ENCODE measurements around the gene CACNA2D3. TPM values are rescaled to one million over a fixed set of nuclear protein-coding genes. Genes with fewer than 3 reads are reported as not detected.

Gene CACNA2D3
- total RNA-seq, 4 donors from 2014 or later = 0.27 to 1.5 (median 0.79) TPM

DNA sequence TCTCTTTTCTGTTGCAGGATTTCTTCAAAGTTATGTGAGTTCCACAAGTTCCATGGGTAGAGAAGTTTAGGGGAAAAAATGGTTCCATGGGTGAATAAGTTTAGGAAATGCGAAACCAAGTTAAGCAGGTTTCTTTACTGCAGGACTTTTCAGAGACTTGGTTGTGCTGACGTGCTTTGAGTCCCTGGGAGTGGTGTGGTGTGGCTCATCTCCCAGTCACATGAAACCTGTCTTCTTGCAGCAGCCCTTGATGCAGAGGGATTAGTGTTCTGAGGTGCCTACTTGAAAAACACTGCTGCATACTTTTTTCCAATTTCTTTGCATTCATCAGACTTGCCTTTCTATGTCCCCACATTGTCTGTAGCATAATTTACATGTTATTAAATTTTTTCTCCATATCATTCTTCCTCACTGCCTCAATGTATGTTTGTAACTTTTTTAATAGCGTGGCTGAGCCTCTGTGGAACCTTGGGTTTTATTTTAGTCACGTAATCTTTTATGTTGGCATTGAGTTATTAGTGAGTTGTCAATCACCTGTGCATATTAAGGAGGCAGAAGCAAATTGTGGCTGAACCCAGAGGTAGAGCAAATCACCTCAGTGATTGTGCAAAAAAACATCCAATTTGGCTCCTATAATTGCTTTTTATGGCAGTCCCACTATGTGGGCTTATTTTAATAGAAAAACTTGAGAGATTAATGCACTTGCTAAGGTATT lies 115.6 kb downstream of the CACNA2D3 start:
- no peak for DNase-seq (ENCODE audit: low spot score in 2 of 2)
- WGBS, 2 donors = 62 to 68% methylated on average over 4 of the region's 4 CpGs
- intact Hi-C loops (cut with DNase I; ENCODE audit: low total_unique reads) = no loop called here
- TF ChIP-seq, protein P1, sequence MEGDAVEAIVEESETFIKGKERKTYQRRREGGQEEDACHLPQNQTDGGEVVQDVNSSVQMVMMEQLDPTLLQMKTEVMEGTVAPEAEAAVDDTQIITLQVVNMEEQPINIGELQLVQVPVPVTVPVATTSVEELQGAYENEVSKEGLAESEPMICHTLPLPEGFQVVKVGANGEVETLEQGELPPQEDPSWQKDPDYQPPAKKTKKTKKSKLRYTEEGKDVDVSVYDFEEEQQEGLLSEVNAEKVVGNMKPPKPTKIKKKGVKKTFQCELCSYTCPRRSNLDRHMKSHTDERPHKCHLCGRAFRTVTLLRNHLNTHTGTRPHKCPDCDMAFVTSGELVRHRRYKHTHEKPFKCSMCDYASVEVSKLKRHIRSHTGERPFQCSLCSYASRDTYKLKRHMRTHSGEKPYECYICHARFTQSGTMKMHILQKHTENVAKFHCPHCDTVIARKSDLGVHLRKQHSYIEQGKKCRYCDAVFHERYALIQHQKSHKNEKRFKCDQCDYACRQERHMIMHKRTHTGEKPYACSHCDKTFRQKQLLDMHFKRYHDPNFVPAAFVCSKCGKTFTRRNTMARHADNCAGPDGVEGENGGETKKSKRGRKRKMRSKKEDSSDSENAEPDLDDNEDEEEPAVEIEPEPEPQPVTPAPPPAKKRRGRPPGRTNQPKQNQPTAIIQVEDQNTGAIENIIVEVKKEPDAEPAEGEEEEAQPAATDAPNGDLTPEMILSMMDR (IDR thresholded peaks at IDR 0.05) = no peak
- no peak for TF ChIP-seq POLR2A (IDR thresholded peaks at IDR 0.05)
- no peak overlapping the region for H3K4me3 ChIP-seq (ENCODE audit: low read depth, poor library complexity, severe bottlenecking)

DNA sequence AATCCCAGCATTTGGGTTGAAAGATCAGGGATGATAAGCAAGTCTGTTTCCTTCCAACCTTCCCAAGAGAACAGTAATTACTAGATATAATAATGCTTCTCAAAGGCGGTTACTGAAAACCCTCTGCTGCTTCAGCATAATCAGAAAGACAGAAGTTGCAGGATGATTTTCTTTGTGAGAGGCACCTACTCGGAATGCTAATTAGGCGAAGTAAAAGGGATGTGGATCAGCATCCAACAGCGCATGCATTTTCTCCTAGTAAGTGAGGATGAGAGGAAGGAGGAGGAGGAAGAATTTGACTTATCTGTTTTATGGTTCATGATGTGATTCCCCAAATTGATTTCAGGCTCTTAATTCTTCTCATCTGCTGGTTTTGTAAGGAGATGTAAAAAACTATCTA lies 118.0 kb downstream of the CACNA2D3 start:
- no peak for DNase-seq (ENCODE audit: low spot score in 2 of 2)
- 74 to 82% methylated on average over 4 of the region's 4 CpGs for WGBS, 2 donors
- no peak overlapping the region for H3K4me3 ChIP-seq (ENCODE audit: low read depth, poor library complexity, severe bottlenecking)
- intact Hi-C loops (cut with DNase I; ENCODE audit: low total_unique reads) = no loop called here
- TF ChIP-seq POLR2A (IDR thresholded peaks at IDR 0.05) = no peak
- TF ChIP-seq, protein P1 (IDR thresholded peaks at IDR 0.05) = no peak

DNA sequence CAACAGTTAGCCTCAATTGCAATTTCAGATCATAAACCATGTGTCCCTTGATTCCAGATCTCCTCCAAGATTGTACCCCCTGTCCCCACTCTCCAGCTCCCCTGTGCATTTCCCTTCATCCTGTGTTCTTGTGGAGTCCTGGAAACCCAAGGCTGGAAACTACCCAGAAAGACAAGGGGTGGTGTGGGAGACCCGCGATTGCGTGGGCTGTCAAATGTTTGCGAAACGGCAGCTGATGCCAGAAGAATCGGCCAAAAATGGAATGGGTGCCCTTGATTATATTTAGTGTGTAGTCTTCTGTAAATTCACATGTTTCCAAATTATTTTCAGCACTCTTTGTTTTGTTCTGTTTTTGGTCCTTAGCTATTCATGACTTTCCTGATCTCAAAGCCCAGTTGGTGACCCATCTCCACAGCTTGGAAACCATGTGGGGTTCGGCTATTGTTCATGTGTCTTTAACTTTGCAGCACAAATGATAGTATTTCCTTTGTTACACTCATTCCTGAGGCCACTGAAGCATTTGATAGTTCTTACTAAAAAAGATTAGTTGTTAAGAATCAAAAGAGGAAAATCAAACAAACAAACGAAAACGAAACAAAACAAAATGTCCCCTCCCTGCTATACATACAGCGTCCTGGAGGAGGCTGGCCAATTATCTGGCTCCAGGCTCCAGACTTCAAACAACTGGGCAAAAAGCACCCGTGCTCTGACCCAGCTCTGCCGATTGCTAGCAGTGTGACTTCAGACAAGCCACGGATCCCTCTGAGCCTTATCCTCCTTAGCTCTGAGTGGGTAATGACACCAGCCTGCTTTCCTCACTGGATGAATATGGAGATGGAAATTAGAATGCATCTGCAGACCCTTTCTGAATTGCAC lies 120.9 kb downstream of the CACNA2D3 start:
- intact Hi-C loops (cut with DNase I; ENCODE audit: low total_unique reads) = no loop called here
- no peak overlapping the region for H3K4me3 ChIP-seq (ENCODE audit: low read depth, poor library complexity, severe bottlenecking)
- TF ChIP-seq, protein P1 (IDR thresholded peaks at IDR 0.05) = no peak
- TF ChIP-seq POLR2A (IDR thresholded peaks at IDR 0.05) = no peak
- 57 to 73% methylated on average over 13 of the region's 13 CpGs for WGBS, 2 donors
- no peak for DNase-seq (ENCODE audit: low spot score in 2 of 2)

DNA sequence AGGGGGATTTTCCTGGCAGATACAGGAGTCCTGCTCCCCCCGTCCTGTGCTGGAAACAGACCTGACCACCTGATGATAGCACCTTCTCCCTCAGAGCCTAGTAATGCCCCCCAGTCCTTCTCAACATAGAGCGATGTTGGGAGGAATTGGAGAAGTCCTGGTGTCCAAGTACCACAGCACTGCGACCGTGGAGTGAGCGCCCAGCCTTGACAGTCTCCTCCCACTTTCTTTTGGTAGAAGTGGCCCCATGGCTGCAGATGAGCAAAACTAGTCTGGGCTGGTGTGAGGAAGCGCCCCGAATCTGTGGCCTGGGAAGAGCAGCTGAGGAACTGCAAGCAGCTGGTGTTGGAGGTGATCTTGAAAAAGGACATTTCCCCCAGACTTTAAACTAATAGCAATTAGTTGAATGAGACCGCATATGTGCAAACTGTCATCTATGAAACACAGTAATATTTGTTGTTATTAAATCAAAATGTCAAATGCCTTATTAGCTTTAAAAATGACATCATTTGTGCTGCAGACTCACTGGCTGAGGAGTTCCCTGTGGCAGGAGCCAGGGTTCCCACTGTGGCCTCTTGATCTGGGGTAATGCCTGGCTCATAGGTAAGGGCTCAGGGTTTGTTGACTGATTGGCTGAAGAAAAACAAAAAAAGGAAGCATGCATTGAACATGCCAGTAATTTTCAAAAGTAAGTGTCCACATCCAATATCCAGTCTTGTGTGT lies 121.8 kb downstream of the CACNA2D3 start:
- DNase-seq (ENCODE audit: low spot score in 2 of 2) = no peak
- WGBS, 2 donors = 87 to 89% methylated on average over 8 of the region's 8 CpGs
- TF ChIP-seq POLR2A (IDR thresholded peaks at IDR 0.05) = no peak
- intact Hi-C loops (cut with DNase I; ENCODE audit: low total_unique reads) = no loop called here
- H3K4me3 ChIP-seq (ENCODE audit: low read depth, poor library complexity, severe bottlenecking) = no peak overlapping the region

DNA sequence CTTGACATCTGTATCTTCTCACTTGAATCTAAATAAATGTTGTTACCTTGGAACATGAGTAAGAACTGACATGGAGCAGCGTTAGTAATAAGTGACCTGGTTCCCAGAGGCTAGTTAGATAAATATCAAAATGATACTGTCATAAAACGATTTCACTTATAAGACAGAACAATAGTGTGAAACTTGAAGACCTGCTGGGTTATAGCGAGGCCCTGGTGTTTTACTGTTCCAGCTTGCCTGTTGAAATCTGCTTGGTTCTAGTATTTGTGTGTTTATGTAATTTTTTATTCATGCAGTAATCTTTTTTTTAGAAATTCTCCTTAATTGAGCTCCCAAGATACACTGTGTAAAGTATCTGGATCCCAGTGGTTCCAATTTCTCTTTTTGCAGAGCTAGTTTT lies 129.4 kb downstream of the CACNA2D3 start:
- TF ChIP-seq, protein P1 (IDR thresholded peaks at IDR 0.05) = no peak
- TF ChIP-seq POLR2A (IDR thresholded peaks at IDR 0.05) = no peak
- no peak overlapping the region for H3K4me3 ChIP-seq (ENCODE audit: low read depth, poor library complexity, severe bottlenecking)
- no peak for DNase-seq (ENCODE audit: low spot score in 2 of 2)
- intact Hi-C loops (cut with DNase I; ENCODE audit: low total_unique reads) = no loop called here
- WGBS, 2 donors = 69 to 71% methylated on average over 3 of the region's 3 CpGs

Measured in lower leg skin (tissue), 4 donors.